SK-N-SH treated with all-trans-retinoic acid at 6 μM for 48 hours (cell line): ENCODE data around the gene CAMSAP2.
"Not testable (repeated sequence)": the region's sequence is repeated elsewhere in the genome, so short reads cannot be mapped to it uniquely, and the experiment has no call there.

ENCODE experiments used
- ATAC-seq: fragments of 200-7000 bp; cut with Tn5 transposase; 3 replicates; pipeline ENCODE4 v1.9.1; 2020; ENCODE audit warnings: mild to moderate bottlenecking, moderate library complexity
- ARNTL ChIP-seq: fragments of 450-650 bp; formaldehyde crosslinking; IDR thresholded peaks from 2 replicates; pipeline ENCODE4 v1.5.0; 2020; ENCODE audit warnings: low read depth, mild to moderate bottlenecking, moderate library complexity, borderline replicate concordance
- BACH2 ChIP-seq: fragments of 250-450 bp; sonication (Bioruptor Pico); IDR thresholded peaks from 2 replicates; pipeline ENCODE4 v1.9.0; 2021; ENCODE audit warnings: mild to moderate bottlenecking, borderline replicate concordance
- CSRNP3 ChIP-seq: fragments of 250-450 bp; sonication (Bioruptor Pico); IDR thresholded peaks from 2 replicates; pipeline ENCODE4 v1.5.1; 2021; ENCODE audit warnings: mild to moderate bottlenecking, moderate library complexity
- ESRRG ChIP-seq: fragments of 250-450 bp; sonication (Bioruptor Pico); IDR thresholded peaks from 2 replicates; pipeline ENCODE4 v1.6.1; 2021; ENCODE audit warnings: mild to moderate bottlenecking
- ISL1 ChIP-seq: fragments of 250-450 bp; sonication (Bioruptor Pico); IDR thresholded peaks from 2 replicates; pipeline ENCODE4 v2.1.2; 2022; ENCODE audit warnings: mild to moderate bottlenecking, moderate library complexity
- PATZ1 ChIP-seq: fragments of 250-450 bp; sonication (Bioruptor Pico); IDR thresholded peaks from 2 replicates; pipeline ENCODE4 v1.8.0; 2020; ENCODE audit warnings: mild to moderate bottlenecking, moderate library complexity, borderline replicate concordance
- POU6F1 ChIP-seq: fragments of 250-450 bp; sonication (Bioruptor Pico); IDR thresholded peaks from 2 replicates; pipeline ENCODE4 v1.8.0; 2021; ENCODE audit warnings: low read depth, mild to moderate bottlenecking, moderate library complexity, borderline replicate concordance
- RARB ChIP-seq: fragments of 250-450 bp; sonication (Bioruptor Pico); IDR thresholded peaks from 2 replicates; pipeline ENCODE4 v1.8.0; 2021; ENCODE audit warnings: mild to moderate bottlenecking, moderate library complexity
- SNAI2 ChIP-seq: fragments of 250-450 bp; sonication (Bioruptor Pico); IDR thresholded peaks from 2 replicates; pipeline ENCODE4 v1.5.0; 2020; ENCODE audit warnings: mild to moderate bottlenecking, moderate library complexity
- TCF4 ChIP-seq: fragments of 250-450 bp; sonication (Bioruptor Pico); IDR thresholded peaks from 2 replicates; pipeline ENCODE4 v1.8.0; 2021; ENCODE audit warnings: mild to moderate bottlenecking, moderate library complexity, borderline replicate concordance
- TOX ChIP-seq: fragments of 250-450 bp; sonication (Bioruptor Pico); IDR thresholded peaks from 2 replicates; pipeline ENCODE4 v1.8.0; 2021; ENCODE audit warnings: mild to moderate bottlenecking, moderate library complexity, borderline replicate concordance
- TSHZ2 ChIP-seq: fragments of 250-450 bp; sonication (Bioruptor Pico); IDR thresholded peaks from 2 replicates; pipeline ENCODE4 v1.5.0; 2020; ENCODE audit warnings: mild to moderate bottlenecking, moderate library complexity
- ZC3H10 ChIP-seq: fragments of 250-450 bp; sonication (Bioruptor Pico); IDR thresholded peaks from 2 replicates; pipeline ENCODE4 v1.5.1; 2021; ENCODE audit warnings: mild to moderate bottlenecking, moderate library complexity
- ZFP3 ChIP-seq: fragments of 250-450 bp; sonication (Bioruptor Pico); IDR thresholded peaks from 2 replicates; pipeline ENCODE4 v1.5.0; 2020; ENCODE audit warnings: mild to moderate bottlenecking, moderate library complexity
- ZFP30 ChIP-seq: fragments of 450-650 bp; formaldehyde crosslinking; IDR thresholded peaks from 2 replicates; pipeline ENCODE4 v1.5.0; 2022; ENCODE audit warnings: mild to moderate bottlenecking, moderate library complexity
- ZNF565 ChIP-seq: fragments of 450-650 bp; formaldehyde crosslinking; conservative IDR thresholded peaks from 2 replicates; pipeline ENCODE4 v1.5.0; 2020; ENCODE audit warnings: low read depth, mild to moderate bottlenecking, moderate library complexity
- ZNF70 ChIP-seq: fragments of 450-650 bp; formaldehyde crosslinking; IDR thresholded peaks from 2 replicates; pipeline ENCODE4 v1.5.0; 2020; ENCODE audit warnings: mild to moderate bottlenecking, moderate library complexity
- ZNF8 ChIP-seq: fragments of 450-650 bp; formaldehyde crosslinking; IDR thresholded peaks from 2 replicates; pipeline ENCODE4 v1.5.0; 2020; ENCODE audit warnings: mild to moderate bottlenecking, moderate library complexity

Gene CAMSAP2

GRCh38 chr1:200744143-200744542, 5.5 kb downstream of the CAMSAP2 start:
- no peak for ATAC-seq
- TF ChIP-seq ZNF8 (CRISPR knock-in tag) (no peak), ISL1 (no peak), TSHZ2 (CRISPR knock-in tag) (no peak), PATZ1 (CRISPR knock-in tag) (no peak), ZFP3 (CRISPR knock-in tag) (no peak), TCF4 (CRISPR knock-in tag) (no peak), ZFP30 (CRISPR knock-in tag) (no peak), BACH2 (no peak), CSRNP3 (no peak)

- peak; percentile 30; the same call in 1 of the 3 replicates for ATAC-seq
- TF ChIP-seq ZC3H10 (CRISPR knock-in tag) (no peak), TSHZ2 (CRISPR knock-in tag) (no peak), RARB (CRISPR knock-in tag) (no peak), TCF4 (CRISPR knock-in tag) (no peak), SNAI2 (CRISPR knock-in tag) (no peak), ISL1 (no peak), ZFP3 (CRISPR knock-in tag) (no peak), TOX (no peak), BACH2 (no peak), ZNF70 (CRISPR knock-in tag) (no peak)
These were observed 10.4 kb downstream of the CAMSAP2 start for GRCh38 chr1:200749090-200749489.

- ATAC-seq = not testable (repeated sequence)
These were observed 12.1 kb downstream of the CAMSAP2 start for GRCh38 chr1:200750749-200751148.

GRCh38 chr1:200751717-200752116, 13.0 kb downstream of the CAMSAP2 start:
- ATAC-seq = no peak
- no peak for TF ChIP-seq RARB (CRISPR knock-in tag)

GRCh38 chr1:200753650-200754198, 15.0 kb downstream of the CAMSAP2 start:
- no peak; the same call in 1 of the 3 replicates for ATAC-seq
- TF ChIP-seq PATZ1 (CRISPR knock-in tag) = no peak
- no peak for TF ChIP-seq BACH2
- TF ChIP-seq ZNF565 = no peak
- TF ChIP-seq ZFP30 (CRISPR knock-in tag) = no peak
- TF ChIP-seq RARB (CRISPR knock-in tag) = no peak
- TF ChIP-seq POU6F1 = no peak
- TF ChIP-seq ZFP3 (CRISPR knock-in tag) = no peak
- no peak for TF ChIP-seq ZNF8 (CRISPR knock-in tag)
- no peak for TF ChIP-seq ESRRG (CRISPR knock-in tag)
- TF ChIP-seq ARNTL = no peak
- no peak for TF ChIP-seq ZC3H10 (CRISPR knock-in tag)
- TF ChIP-seq TOX = no peak
